HG02610 (cell line): Measurements from ENCODE around the gene TEAD3.

Source experiments
- ATAC-seq: cut with Tn5 transposase; IDR thresholded peaks from one replicate; pipeline ENCODE4 v1.9.1; 2021; ENCODE audit warnings: mild to moderate bottlenecking, moderate library complexity; ENCODE audit not compliant: unreplicated experiment

The TEAD3 gene

GRCh38 chr6:35514587-35514986 is 17.7 kb upstream of the TEAD3 start:
- ATAC-seq: no peak

DNA sequence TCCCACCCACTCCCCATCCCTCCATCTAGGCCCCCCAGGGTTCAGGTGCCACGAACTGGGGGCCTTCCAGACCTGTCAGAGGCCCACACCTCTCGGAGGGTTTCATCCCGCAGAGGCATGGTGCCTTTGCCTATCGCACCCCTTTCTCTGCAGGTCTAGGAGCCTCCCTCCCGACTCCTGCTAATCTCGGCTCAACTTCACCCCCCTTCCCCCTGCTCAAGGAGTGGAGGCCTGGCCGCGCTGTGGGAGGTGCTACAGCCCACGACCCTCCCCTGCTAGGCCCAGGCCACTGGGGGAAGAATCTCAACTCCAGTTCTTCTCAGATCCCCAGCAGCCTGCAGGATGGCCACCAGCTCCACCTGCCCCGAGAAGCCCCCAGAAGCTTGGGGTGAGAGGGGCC is 15.9 kb upstream of the TEAD3 start, which contains the start of gene TULP1:
Gene TULP1, minus strand, starts transcription at position 157 of the 400 bp plus-strand sequence. Its CDS starts 38 bp downstream, at position 119.
- no peak for ATAC-seq

DNA sequence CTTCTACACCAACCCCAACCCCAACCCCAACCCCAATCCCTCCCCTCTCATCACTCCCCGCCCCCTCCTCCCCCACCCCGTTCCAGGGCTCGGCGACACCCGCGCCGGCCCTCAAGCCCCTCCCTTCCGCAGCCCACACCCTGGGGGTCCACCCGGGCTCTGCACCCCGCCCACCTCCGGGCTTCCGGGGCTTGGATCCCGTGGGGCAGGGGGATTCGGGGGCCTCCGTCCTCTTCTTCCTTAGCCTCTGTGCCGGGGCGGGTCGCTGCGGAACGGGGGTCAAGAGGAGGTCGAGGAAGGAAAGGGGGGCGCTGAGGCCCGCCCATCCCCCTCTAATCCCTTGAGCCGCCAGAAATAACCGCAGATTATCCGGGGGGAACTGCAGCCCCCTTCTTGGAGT is 15.1 kb upstream of the TEAD3 start:
- ATAC-seq: no peak

DNA sequence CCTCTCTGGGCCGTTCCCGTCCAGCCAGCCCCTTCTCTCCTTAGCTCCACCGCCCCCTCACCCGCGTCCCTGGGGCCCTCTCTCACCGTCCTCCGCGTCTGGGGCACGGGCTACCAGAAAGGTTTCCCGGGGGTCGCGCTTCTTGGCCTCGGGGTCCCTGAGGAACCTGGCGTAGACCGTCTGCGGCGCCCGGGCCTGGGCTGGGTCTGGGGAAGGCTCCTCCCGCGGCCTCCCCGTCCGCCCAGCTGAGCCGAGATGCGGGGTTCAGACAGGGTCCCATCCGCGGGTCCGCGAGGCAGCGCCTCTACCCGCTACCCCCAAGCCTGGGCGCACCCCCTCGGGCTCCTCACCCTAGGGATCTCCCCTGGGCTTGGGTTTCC is 14.7 kb upstream of the TEAD3 start:
- ATAC-seq: no peak

DNA sequence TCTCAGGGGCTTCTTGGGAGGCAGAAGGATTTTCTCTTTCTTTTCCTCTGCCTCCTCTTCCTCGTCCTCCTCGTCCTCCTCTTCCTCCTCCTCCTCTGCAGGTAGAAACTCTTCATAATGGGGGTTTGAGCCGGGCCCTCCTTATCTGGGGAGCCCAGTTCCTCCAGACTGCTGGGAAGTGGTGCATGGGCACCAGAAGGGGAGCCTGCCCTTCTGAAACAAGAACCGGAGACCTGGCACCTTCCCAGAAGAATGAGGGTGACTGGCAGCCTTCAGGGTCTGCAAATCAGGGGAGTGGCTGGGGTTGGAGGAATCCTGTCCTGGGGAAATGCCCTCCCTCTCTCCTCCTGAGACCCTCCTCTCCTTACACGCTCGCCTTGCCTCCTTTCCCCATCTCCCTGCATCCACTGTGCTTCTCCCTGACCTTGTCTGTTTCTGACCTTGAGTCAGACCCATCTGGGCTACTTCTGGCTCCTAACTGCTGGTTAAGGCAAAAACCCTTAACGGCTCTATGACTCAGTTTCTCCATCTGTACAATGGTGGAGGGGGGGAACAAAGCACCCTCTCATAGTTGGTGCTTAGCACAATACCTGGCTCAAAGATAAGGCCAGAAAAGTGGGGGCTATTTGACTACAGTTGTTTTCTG is 14.2 kb upstream of the TEAD3 start:
- no peak for ATAC-seq

GRCh38 chr6:35508542-35508941 is 11.7 kb upstream of the TEAD3 start:
- no peak for ATAC-seq

- no peak for ATAC-seq
These were observed 11.1 kb upstream of the TEAD3 start for GRCh38 chr6:35508027-35508426.

GRCh38 chr6:35507221-35507620 is 10.3 kb upstream of the TEAD3 start:
- no peak for ATAC-seq

DNA sequence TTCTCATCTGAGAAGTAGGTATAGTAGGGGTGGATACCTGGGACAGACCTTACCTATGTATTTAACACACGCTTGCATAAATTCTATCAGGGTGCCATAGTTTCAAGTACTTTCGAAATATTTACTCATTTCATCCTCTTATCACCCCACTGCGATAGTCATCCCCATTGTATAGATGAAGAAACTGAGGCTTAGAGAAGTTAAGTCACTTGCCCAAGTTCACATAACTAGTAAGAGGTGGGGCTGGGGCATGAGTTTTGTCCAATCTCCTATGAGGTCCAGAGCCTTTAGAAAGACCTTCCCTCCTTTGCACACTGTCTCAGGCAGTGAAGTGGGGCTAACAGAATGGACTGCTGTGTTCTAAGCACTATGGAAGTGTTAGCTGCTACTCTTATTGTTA is 9.7 kb upstream of the TEAD3 start:
- ATAC-seq: no peak

GRCh38 chr6:35505999-35506412 is 9.1 kb upstream of the TEAD3 start:
- no peak for ATAC-seq

DNA sequence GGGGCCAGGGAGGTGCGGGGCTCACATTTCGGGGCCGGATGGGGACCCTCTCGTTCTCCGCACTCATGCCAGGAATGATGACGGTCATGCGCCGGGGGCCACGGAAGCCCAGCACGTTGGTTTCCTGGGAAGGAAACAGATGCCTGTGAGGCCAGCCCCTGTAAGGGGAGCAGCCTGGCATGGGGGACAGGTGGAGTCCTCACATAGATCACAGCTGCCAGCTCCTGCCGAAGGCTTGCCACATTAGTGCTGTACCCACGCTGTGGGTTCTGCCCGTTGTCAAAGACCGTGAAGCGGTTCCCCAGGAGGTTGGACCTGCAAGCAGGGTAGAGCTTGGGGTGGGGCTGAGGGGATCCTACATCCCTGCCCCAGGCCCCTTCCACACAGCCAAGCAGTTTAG is 6.7 kb upstream of the TEAD3 start:
- ATAC-seq: no peak

GRCh38 chr6:35501784-35502183 is 4.9 kb upstream of the TEAD3 start:
- ATAC-seq: no peak

GRCh38 chr6:35500782-35501181 is 3.9 kb upstream of the TEAD3 start:
- ATAC-seq: no peak

DNA sequence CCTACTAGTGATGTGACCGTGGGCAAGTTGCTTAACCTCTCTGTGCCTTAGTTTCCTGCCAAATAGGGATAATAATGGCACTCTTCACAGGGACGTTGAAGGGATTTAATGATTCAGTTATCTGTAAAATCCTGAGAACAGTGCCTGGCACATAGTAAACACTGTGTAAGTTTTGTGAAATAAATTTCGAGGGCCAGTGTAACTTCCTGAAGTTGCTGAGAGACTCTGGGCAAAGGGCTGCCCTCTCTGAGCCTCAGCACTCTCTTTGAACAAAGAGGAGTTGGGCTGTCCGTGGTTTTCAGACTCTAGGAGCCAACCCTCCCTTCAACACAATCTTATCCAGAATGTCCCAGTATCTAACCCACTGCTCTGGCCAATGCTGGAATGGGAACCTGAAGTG is 2.5 kb upstream of the TEAD3 start:
- ATAC-seq: no peak

DNA sequence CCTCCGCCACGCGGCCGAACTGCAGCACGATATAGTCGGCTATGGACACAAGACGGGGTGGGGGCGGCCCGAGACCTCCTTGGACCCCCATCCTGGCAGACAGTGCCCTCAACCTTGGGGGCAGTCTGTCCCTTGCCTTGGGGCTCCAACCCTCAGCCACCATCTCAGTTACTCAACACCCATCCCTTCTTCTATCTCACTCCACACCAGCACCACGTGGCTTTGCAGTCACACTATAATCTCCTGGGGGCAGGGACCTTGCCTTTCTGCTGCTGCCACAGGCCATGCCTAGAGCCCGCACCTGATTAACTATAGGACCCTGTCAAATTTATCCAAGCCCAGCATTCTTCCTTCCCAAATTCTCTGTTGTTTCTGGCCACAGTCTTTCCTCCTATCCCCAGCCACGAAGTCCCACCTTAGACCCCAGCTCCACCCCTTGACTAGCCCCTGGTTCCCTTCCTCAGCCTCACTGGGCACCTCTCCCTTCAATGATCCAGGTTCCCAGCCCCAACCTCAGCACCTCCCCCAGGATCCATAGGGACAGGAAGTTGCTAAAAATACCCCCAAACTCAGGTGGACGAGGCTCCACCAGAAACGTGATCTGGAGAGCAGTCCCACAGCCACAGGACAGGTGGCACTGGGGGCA is 1.7 kb upstream of the TEAD3 start:
- no peak for ATAC-seq

DNA sequence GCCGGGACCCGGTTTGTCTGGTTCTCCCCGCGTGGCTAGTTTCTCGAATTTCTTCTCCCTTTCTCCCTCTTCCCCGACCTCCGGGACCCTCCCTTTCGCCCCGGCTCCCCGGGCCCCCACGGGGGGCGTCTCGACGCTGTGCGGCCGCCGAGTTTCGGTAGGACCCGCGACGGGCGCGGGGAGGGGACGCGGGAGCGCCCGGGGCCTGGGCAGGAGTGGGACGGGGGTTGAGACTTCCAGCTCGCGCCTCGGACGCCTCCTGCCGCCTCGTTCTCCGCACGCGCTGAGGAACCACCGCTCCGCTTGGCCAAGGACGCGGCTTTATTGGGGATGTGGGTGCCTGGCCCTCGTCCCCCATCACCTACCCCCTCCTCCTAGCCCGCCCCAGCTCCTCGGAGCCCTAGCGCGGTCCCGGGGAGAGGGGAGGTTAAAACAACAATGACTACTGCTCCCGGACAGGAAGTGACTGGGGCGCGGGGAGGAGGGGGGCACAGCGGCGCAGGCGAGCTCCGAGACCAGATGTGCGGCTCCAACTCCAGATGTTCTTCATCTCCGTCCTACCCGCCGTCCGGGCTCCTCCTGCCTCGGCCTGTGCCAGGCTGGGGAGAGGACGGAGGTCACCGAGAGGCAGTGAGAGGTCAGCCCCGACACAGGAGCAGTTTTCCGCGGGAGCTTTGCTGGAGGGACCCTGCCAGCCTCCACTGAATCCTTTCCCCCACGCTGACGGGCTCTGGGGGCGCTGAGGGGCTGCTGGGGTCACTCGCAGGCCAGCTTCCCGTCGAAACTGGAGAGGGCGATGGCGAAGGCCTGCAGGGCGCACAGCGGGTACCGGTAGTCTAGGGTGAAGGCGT is 917 bp upstream of the TEAD3 start:
- no peak for ATAC-seq

DNA sequence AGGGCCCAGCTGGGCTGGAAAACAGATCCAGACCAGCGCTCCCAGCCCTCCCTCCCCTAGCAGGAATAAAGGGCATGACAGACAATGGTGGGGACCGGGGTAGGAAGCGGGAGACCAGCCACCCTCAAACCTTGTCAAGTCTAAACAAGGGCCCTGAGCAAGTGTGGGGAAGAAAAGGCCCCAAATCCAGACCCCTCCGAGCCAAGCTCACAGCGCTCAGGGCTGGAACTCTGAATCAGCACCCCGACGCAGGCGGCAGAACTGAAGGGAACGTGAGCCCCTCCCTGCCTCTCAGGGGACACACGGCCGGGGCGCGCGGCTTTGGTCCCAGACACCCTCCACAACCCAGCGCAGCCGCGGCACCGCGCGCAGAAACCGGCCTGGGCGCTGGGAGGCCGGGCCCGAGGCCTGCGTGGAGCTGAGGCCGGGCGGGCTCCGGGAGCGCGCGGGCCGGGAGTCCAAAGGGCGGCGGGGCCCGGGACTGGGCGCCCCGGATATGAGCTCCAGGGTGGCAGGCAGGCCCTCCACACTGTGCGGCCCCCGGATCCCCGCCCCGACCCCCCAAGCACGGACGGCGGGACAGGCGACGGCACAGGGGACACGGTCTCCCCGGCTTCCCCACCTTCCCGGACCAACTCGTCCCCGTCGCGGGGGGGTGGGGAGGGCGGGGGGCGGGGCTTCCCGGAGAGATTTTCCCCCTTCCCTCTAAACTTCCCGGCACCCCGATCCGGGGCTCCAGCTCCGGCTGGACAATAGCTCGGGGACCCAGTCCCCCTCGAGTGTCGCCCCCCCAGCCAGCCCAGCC is 641 bp downstream of the TEAD3 start:
- no peak for ATAC-seq

GRCh38 chr6:35495258-35496035 is 1.4 kb downstream of the TEAD3 start:
- no peak for ATAC-seq

GRCh38 chr6:35494161-35494563 is 2.7 kb downstream of the TEAD3 start:
- no peak for ATAC-seq

GRCh38 chr6:35493307-35493983 is 3.4 kb downstream of the TEAD3 start:
- no peak for ATAC-seq
